DMS53 treated with DMSO at 0.1 percent for 48 hours (cell line): ENCODE results near the gene HTRA2.

Source experiments
- DNase-seq: peaks from one replicate; lab custom pipeline; 2025; ENCODE audit not compliant: unreplicated experiment; lab: John Stamatoyannopoulos, UW

The HTRA2 gene

GRCh38 chr2:74499940-74500577 is 29.7 kb upstream of the HTRA2 start:
- no peak for DNase-seq

- DNase-seq = no peak
These were observed 29.2 kb upstream of the HTRA2 start for GRCh38 chr2:74500578-74500946.

- no peak for DNase-seq
These were observed 28.2 kb upstream of the HTRA2 start for GRCh38 chr2:74501335-74502071.

- peak; percentile 23 for DNase-seq
These were observed 27.5 kb upstream of the HTRA2 start for GRCh38 chr2:74502147-74502719.

DNA sequence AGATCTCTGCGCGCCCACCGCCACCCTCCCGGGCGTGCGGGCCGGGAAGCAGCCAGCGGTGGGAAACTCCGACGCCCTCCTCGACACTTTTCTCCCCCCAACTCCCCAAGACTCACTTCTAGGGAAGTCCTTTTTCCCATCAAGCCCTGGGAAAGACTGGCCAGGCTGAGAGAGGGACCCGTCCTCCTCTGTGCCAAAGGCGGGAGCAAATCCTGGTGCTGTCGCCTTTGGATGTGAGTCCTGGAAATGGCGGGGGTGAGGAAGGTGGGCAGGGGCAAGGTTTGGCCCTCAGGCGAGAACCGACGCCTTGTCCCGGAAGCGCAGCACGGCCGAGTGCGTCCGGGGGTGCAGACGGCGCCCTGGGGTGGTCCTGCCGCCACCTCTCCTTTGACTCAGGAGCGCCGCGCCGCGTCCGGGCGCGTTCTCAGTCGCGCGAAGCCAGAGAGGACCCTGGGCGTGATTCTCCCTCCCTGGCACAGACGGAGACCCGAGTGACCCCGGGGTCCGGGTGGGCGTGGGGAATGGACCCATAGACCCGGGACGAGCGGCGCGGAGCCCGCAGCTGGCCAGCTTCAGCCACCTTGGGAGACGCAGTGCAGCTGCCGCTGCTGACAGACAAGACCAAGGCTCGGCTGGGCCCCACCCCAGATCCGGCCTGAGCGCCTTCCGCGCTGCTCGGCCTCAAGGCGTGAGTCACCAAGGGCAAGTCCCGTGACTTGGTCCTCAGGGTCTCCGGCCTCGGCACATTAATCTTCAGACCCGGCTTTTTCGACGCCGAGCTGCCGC is 26.8 kb upstream of the HTRA2 start:
- peak; percentile 37 for DNase-seq

DNA sequence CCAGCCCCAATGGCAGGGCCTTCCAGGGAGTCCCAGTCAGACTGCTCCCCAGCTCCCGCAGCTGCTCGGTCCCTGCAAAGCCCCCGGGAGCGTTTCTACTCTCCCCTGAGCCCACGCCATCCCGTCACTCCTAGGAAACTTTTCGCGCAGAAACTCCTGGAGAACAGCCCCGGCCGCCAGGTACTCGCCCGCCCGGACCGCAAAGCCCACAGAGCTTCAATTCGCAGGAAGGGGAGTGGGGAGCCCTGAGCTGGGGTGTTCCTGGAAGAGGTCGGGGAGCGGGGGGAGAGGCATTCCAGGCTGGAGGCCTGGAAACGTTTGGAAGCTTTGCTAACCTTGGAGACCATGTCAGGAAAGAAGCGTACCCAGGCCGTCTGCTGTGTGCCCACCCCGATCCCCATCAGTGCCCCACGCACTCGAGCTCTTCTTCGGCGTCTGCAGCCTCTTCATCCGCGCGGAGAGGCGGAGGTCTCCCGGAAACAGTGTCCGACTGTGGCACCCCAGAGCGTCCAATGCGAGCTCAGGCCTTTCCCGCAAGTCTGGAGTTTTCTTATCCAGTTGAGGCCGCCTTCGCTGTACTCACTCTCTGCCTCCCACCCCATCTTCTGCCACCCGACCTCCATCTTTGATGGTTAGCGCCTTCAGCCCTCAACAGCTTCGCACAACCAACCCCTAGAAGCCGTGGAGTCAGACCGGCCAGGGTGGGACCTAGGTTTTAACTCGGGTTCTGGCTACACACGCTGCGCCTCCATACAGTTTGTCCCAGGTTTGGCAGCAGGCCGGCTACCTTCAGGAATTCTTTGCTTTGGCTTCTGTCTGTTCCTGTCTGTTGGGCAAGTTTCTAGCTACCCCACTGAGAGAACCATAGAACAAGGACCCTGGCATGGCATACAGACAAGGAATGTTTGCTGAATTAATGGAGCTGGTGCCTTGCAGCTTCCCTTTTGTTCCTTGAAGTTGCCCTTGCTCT is 25.9 kb upstream of the HTRA2 start:
- DNase-seq = no peak

- no peak for DNase-seq
These were observed 25.1 kb upstream of the HTRA2 start for GRCh38 chr2:74504591-74504990.

DNA sequence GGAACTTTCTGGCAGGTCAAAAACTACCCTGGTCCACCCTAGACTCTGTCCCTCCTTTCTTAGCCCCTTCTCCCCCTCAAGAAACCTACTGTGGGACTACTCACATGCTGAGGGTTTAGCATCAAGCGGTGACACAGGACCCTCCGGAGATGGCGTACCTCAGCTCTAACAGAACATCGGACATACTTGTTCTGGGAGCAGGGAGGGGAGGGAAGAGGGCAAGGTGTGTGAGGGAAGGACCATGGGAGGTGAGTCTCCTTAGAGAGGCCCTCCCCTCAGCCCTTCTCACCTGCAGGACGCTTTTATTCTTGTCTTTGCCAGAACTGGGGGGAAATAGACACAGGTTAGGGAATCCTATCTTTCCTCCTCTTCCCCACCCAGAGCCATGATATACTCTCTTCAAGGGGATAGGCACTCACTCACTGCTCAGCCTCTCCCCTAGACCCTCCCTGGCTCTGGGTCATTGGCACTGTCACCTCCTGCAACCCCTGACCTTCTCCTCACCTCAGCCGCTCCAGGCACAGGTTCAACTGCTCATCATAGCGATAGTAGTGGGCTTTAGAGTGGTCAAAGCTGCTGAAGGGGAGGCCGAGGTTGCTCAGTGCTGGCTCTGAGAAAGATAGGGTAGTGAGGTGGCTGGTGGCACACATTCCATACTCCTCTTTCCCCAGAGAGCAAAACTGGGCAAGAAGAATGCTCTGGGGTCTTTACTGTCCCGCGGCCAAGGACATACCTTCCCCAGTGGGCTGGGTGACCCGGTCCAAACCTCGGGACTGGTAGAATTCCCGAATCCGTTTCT is 24.1 kb upstream of the HTRA2 start:
- no peak for DNase-seq

- DNase-seq = peak; percentile 96
These were observed 22.4 kb upstream of the HTRA2 start, which contains the start of gene PCGF1 for GRCh38 chr2:74507145-74507925. Gene PCGF1 (minus strand): TSS chr2:74507695. CDS start chr2:74507668, 27 bp downstream.

DNA sequence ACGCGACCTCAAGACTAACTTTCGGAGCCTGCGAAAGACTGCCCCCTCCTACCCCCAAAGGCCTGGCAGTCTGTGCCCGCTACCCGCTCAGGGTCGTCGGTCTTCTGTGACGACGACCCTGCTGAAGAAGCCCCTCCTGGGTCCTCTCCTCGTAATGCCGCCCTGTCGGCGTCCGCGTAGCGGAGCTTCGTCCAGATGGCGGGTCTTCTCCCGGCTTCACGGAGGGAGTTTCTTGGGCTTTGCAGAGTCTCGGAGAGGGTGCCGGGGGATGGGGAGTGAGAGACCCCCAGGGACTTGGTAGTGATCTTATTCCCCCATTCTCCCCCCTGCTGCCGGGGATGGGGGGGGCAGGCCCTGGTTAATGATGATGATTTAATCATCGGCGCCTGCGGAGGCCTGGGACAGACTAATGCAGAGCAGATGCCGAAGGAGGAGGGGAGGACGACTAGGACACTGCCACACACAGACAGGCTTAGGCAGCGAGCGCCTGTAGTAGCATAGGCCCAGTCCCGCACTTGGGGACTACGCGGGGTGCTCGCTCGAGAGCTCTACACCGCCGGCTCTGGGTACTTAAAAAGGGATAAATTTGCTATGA is 21.7 kb upstream of the HTRA2 start:
- peak; percentile 18 for DNase-seq

- no peak for DNase-seq
These were observed 19.5 kb upstream of the HTRA2 start for GRCh38 chr2:74510272-74510671.

GRCh38 chr2:74511104-74511989 is 18.4 kb upstream of the HTRA2 start:
- no peak for DNase-seq

GRCh38 chr2:74512744-74513604 is 16.8 kb upstream of the HTRA2 start:
- DNase-seq = no peak

GRCh38 chr2:74513605-74514367 is 15.9 kb upstream of the HTRA2 start:
- DNase-seq = no peak

GRCh38 chr2:74514368-74515270 is 15.1 kb upstream of the HTRA2 start, which contains the start of gene TLX2:
Gene TLX2 (plus strand): TSS chr2:74514450. CDS start chr2:74514807, 357 bp downstream.
- no peak for DNase-seq
